NCI-H2227 treated with DMSO at 0.1 percent for 48 hours (cell line): ENCODE results near the gene SLC22A12.
"Not testable (repeated sequence)": the region's sequence is repeated elsewhere in the genome, so short reads cannot be mapped to it uniquely, and the experiment has no call there.

Source experiments
- DNase-seq: peaks from one replicate; lab custom pipeline; 2025; lab: John Stamatoyannopoulos, UW

SLC22A12 gene

GRCh38 chr11:64590763-64591221 lies at the start of gene SLC22A12:
TSS of gene SLC22A12 (plus strand) at chr11:64591220. CDS start at chr11:64591557, 337 bp downstream.
- no peak for DNase-seq

DNA sequence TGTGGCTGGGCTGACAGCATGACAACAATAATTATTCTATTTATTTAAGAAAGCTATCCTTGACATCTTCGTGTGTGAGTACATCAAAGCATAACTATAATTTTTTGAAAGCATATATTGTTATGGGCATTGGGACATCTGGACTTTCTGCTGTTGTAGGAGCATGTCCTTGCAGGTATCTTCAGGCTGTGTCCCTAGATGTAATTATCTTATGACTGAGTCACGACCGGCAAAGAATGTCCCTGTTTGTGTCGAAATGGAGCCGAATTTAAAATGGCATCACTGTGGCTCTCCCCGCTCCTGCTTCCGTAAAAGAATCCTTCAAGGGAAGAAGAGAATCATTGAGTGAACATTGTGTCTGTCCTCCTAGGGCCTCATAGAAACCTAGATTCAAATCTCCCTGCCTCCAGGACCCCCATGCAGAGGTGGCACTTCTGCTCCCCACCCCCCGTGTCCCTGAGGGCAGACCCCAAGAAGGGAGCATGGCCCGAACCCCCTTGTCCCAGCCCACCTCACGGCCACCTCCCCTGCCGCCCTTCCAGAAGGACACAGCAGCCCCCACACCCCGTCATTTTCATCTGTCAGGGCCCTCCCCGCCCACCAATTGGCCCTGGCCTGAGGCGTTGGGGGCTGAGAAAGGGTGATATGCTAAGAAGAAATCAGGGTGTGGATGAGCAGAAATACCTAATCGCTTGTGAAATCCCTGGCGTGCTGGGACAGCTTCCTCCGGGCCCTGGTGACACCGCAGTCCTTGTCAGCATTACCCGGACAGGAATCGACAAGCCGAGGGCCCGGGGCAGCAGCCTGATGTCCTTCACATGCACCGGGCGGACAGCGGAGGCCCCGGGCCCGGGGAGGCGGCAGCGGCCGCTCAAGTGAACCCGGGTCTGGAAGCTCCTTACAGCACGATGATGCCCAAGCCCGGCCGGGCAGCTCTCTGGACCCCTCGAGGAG lies 48.6 kb upstream of the SLC22A12 start:
- DNase-seq: no peak

DNA sequence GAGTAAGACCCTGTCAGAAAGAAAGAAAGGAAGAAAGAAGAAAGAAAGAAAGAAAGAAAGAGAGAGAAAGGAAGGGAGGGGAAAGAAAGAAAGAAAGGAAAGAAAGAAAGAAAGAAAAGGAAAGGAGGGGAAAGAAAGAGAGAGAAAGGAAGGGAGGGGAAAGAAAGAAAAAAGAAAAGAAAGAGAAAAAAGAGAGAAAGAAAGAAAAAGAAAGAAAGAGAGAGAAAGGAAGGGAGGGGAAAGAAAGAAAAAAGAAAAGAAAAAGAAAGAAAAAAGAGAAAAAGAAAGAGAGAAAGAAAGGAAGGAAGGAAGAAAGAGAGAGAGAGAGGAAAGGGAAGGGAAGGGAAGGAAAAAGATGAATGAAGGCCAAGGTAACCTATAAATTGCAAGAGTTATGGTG lies 47.2 kb upstream of the SLC22A12 start:
- DNase-seq: no peak

GRCh38 chr11:64544616-64545296 lies 46.3 kb upstream of the SLC22A12 start:
- DNase-seq: no peak

DNA sequence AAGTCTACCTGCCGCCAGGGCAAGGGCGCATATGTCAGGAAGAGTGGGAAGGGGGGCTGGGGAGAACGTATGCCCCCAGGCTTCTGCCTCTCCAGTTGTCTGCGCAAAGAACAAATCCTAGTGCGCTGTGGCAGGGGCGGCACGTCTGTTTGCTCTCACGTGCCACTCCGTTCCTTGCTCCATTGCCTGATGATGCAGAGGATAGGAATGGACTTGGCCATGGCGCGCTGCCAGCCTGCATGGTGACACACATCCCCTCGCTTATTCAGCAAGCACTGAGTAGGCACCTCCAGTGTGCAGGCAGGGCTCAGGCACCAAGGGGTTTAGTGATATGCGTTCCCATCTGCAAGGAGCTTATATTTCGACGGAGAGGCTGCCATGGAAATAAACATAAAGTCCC lies 45.4 kb upstream of the SLC22A12 start:
- DNase-seq: no peak

GRCh38 chr11:64546176-64546575 lies 44.8 kb upstream of the SLC22A12 start:
- DNase-seq: no peak

DNA sequence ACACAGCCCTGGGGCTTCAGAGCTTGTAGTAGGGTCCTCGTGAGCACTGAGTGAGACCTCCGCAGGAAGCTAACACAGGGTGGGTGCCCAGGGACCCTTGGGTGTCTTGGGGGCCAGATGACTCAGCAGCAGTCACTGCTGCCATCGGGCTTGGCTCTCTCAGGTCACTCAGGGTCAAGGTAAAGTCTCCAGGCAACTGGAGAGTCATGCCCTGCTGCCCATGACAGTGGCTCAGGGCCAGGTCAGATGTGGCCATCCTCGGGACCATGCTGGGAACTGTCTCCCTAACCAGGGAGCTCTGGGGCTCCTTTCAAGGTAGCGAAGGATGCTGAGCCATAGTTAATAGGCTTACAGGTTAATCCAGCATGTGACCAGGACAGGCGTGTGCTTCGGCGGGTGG lies 44.4 kb upstream of the SLC22A12 start:
- DNase-seq: no peak

DNA sequence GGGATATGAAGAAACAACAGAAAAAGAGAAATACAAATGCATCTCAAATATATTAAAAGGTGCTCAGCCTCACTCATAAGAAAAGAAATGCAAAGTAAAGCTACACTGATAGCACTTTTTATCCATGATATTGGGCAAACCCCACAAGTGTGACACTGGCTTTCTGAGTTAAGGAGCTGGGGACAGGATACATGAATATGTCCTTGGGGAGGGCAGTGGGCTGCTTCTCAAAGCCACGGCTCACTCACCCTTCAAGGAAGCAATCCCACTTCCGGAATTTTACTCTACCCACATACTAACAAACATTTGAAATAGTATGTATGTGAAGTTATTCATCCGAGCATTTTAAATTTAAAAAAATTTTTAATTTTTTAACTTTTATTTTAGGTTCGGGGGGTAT lies 41.1 kb upstream of the SLC22A12 start:
- no peak for DNase-seq

DNA sequence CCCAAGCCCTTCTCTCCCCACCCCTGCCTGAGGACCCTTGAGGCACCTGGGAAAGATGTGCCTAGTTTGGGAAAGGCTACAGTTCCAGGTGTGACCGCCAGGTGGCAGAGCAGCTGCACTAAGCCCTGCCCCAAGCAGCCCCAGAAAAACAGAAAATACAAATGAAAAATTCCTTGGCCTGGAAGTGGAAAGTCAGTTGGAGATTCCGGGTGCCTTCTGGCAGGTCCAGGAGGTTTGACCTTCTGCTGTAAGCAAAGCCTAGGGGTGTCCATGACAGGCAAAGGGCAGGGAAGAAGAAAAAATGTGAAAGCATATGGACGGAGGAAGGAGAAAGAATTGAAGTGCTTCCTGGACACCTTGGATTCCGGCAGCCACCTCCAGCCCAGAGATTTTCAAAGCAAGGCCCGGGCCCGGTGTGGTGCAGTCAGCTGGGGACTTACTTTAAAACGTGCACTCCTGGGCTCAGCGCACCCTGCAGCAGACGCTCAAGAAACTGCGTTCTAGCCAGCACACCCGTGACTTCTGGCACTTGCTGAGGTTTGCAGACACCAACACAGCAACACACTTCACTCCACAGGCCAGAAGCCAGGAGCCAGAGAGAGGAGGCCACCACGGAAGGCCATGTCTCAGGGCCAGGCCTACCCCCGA lies 37.3 kb upstream of the SLC22A12 start:
- DNase-seq: peak; percentile 25

DNA sequence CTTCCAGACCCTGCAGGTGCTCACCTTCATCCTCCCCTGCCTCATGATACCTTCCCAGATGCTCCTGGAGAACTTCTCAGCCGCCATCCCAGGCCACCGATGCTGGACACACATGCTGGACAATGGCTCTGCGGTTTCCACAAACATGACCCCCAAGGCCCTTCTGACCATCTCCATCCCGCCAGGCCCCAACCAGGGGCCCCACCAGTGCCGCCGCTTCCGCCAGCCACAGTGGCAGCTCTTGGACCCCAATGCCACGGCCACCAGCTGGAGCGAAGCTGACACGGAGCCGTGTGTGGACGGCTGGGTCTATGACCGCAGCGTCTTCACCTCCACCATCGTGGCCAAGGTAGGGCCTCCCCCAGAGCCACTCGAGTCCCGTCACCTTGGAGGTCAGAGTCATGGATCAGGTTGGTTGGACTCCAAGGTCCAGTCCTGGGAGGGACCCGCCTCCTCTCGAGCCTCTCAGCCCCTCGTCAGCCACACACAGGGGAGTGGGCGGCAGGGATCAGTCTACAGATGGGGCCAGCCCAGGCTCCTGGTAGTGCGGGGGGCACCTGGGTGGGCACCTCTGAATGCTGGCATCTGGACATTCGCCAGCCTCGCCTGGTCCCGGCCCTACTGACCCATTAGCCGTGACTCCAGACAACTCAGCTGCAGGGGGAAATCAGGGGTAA lies 34.8 kb upstream of the SLC22A12 start:
- no peak for DNase-seq

GRCh38 chr11:64556721-64557250 lies 34.2 kb upstream of the SLC22A12 start:
- no peak for DNase-seq

DNA sequence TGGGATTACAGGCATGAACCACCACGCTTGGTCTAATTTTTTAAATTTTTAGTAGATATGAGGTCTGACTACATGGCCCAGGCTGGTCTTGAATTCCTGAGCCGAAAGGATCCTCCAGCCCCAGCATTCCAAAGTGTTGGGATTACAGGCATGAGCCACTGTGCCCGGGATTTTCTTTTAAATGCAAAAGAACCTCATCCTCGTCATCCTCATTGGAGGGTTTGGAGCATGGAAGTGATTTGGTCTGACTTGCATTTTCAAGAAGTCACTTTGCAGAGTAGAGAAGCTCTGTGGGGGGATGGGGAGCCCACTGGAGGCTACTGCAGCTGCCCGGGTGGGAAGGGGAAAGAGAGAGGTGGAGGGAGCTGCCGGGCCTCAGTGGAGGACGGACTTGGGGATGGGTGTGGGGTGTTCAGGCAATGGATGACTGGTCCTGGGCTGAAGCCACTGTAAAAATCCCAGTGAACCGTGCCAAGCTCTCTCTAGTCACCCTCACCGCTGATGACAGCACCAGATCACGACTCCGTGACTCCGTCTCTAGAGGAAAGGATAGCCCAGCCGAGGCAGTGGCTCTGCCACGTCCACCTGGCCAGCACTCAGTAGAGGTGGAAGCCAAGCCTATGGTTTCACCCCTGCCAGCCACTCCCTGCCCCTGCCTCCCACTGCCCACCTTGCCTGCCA lies 32.8 kb upstream of the SLC22A12 start:
- DNase-seq: no peak

- no peak for DNase-seq
Observed at GRCh38 chr11:64558869-64559268, 32.2 kb upstream of the SLC22A12 start.

GRCh38 chr11:64559351-64560138 lies 31.5 kb upstream of the SLC22A12 start:
- no peak for DNase-seq

DNA sequence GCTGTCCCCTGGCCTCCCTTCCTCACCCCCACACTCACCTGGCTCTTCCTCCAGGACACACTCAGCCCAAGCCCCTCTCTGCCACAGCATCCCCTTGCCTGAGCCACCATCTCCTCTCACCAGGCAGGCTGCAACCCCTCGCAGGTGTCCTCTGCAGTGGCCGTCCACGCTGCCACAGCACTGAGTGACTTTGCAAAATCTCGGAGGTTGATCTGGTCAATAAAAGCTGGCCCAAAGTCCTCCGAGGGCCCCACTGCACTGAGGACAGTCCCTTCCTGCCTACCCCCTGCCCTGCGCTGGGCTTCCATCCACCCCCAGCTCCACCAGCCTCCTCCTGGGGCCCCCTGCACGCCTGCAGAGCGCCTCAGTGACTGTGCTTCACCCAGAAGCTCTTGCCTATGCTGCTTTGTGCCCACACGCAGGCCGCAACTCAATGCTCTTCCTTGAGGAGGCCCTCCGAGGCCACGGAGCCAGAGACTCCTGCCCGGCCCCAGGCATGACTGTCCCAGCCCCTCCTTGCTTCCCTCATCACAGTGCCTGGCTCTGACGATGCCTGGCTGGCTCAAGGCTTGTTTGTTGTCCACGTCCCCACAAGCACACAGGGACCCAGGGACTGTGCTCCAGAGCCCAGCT lies 30.8 kb upstream of the SLC22A12 start:
- no peak for DNase-seq

GRCh38 chr11:64560941-64561340 lies 30.1 kb upstream of the SLC22A12 start:
- no peak for DNase-seq

DNA sequence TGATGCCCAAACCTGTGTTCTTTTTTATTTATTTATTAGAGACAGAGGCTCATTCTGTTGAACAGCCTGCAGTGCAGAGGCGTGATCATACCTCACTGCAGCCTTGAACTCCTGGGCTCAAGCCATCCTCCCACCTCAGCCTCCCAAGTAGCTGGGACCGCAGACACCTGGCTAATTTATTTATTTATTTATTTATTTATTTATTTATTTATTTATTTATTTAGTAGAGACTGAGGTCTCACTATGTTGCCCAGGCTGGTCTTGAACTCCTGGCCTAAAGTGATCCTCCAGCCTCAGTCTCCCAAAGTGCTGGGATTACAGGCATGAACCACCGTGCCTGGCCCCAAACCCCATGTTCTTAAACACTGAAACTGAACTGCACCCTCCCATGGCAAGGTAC lies 29.6 kb upstream of the SLC22A12 start:
- not testable (repeated sequence) for DNase-seq

DNA sequence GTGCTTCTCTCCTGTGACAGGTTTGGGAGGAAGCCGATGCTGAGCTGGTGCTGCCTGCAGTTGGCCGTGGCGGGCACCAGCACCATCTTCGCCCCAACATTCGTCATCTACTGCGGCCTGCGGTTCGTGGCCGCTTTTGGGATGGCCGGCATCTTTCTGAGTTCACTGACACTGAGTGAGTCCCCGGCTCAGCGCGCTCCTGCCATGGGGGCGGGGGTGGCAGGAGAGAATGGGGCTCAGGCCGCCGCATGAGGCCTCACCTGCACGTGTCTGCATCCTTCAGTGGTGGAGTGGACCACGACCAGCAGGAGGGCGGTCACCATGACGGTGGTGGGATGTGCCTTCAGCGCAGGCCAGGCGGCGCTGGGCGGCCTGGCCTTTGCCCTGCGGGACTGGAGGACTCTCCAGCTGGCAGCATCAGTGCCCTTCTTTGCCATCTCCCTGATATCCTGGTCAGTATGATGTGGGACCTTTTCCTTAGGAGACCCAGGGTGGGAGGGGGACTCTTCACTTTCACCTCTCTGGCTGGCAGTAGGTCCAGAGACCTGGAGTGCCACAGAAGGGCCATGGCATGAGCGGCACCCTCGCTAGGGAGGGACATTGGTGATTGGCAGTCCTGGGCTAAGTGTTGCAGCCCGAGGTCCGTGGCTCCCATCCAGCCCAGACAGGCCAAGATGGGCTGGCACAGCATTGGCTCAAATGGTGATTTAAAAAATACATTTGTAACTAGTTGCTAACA lies 28.9 kb upstream of the SLC22A12 start:
- no peak for DNase-seq

DNA sequence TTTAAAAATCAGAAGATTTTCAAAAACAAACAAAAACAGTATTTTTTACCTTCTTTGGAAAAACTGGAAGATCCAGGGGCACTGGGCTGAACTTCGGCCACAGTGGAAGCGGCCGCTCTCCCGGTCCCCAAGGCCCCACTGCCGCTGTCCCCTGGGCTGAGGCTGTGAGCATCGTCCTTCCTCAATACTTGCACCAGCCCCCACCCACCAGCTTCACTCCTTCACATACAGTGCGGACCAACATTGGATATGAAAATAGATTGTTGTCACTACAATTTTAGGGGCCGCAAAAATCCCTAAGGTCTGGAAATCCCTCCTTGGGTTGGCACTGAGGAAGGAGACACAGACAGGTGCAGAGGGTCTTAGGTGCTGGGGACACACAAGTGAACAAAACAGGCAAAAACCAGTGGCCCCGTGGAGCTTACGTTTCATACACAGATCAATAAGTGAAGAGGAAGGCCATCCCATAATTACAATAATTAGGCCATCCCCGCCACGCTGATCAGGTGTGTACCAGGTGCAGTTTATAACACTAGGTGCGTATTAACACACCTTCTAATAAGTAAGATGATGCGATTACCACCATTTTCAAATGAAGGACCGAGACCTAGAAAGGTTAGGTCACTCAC lies 28.2 kb upstream of the SLC22A12 start:
- no peak for DNase-seq
